NCI-H2196 treated with DMSO at 0.1 percent for 48 hours (cell line): Measurements from ENCODE around the gene KLK15.
"Not testable (repeated sequence)": the region's sequence is repeated elsewhere in the genome, so short reads cannot be mapped to it uniquely, and the experiment has no call there.

ENCODE experiments used
- DNase-seq: peaks from one replicate; lab custom pipeline; 2025; ENCODE audit not compliant: unreplicated experiment; lab: John Stamatoyannopoulos, UW

The KLK15 gene

DNA sequence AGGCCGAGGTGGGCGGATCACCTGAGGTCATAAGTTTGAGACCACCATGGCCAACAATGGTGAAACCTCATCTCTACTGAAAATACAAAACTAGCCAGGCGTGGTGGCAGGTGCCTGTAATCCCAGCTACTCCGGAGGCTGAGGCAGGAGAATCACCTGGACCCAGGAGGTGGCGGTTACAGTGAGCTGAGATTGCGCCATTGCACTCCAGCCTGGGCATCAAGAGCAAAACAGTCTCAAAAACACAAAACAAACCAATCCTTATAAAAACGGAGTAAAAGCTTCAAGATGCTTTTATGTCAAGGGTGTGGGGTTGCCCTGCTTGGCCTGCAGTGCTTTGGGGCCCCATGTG is 36.0 kb downstream of the KLK15 start:
- DNase-seq, result no peak

DNA sequence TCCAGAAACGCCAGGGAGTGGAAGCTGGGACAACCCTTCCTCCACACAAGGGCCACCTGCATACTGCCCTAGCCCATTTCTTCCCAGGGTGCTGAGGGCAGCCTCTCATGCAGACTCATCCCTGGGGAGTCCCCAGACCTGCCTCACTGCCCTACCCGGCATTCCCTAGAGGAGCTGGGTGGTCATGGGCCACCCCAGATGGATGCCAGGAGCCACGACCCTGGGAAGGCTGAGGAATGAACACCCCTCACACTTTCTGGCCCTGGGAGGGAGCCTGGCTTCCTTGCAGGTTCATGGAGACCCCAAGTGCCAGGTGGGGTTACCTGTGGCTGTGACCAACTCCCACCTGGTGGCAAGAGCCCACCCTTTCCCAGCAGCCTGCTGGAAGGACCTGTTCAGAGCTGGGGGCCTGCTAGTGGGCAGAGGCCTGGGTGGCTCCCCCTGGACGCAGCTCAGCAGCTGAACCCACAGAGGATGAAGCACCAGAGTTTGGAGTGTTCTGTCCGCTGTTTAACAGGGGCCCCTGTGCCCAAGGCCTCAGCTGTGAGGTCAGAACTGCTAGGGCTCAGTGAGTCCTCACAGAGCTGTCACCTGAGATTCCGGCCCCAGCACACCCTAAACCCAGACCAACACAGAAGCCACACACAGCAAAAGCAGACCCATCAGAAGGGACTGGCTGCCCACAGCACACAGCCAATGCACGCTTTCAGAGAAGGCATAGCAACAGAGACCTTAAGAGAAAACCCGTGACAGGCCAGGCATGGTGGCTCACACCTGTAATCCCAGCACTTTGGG is 36.5 kb downstream of the KLK15 start:
- no peak for DNase-seq

DNA sequence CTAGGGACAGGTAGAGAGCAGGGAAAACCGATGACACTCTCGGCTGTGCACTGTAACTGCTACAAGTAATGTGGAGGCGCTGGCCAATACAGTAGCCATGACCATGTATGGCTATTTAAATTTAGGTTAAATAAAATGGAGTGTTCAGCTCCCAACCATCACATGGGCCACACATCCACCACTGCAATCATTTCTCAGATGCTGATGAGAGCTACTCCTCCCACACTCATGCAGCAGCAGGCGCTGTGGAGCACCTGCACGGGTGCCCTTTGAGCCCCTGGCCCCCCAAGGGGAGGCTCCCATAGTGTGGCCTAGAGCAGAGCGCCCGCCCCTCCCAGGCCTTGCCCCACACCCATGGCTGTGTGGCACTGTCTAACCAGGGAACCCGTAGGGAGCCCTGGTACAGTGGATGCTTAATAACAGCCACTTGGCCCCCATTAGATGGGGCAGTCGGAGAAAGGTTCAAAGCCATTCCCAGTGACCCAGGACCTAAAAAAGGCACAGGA is 37.2 kb downstream of the KLK15 start:
- DNase-seq, result no peak

DNA sequence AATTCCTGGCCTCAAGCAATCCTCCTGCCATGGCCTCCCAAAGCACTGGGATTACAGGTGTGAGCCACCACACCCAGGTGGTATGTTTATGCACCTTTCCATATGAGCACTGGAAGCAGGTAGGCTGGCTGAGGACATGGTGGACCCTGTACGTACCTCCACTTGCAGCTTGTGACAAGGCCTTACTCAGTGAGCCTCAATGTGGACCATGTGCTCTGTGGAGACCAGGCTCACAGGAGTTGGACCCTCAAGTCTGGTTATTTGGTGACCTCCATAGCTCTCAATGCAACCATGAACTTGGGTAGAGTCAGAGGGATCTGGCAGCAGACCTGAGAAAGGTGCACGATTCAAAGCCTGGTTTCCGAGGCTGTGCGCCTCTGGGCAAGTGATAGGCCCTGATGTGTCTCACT is 37.7 kb downstream of the KLK15 start:
- DNase-seq, result no peak

DNA sequence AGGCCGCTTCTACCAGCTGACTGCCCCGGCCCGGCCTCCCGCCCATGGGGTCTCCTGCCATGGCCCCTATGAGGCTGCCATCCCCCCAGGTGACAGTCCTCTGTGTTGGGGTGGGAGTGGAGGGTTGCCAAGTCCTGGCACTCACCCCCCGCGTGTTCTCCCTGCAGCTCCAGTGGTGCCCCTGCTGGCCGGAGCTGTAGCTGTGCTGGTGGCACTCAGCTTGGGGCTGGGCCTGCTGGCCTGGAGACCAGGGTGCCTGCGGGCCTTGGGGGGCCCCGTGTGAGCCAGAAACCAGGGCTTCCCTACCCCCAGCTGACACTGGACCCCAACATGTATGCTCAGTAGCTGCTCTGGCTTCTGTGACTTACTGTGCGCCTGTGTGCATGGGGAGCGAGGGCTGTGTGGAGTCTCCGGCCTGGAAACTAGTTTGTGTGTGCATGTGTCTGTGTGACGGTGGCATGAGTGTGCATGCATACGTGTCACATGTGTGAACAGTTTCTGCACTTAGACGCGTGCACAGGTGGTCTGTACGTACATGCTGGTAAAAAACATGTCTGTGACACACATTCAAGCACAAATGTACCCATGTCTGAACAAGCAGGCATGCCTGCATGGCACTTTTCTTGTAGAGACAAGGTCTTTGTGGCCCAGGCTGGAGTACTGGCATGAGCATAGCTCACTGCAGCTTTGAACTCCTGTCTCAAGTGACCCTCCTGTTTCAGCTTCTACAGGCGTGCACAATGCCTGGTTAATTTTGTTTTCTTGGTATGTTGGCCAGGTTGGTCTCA is 38.3 kb downstream of the KLK15 start:
- no peak for DNase-seq

DNA sequence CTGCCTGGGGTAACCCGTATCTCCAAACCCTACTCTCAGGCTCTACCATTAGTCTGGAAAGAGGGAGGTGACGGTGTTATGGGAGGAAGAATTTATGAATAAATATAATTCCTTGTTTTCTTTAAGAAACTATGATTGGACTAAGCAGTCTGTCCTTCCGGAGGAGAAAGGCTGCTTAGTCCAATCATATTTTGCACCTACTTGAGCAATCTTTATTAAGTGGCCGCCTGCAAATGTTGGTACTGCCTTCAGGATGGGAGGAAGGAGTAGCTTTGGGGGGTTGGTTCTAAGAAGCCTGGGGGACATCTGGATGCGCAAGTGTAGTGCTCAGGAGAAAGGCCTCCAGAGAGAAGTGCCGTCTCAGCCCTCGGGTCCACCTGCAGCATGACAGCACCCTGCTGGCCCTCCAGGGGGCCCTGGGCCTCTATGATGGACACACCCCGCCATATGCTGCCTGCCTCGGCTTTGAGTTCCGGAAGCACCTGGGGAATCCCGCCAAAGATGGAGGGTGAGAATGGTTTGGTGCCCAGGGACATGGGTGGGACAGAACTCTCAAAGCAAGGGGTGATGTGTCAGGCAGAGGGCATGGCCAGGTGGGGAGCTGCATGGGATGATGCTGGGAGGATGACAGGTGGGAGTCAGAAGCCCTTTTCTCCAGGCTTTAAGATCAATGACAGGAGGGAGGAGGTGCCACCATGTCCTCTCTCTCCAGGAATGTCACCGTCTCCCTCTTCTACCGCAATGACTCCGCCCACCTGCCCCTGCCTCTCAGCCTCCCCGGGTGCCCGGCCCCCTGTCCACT is 39.1 kb downstream of the KLK15 start:
- no peak for DNase-seq

DNA sequence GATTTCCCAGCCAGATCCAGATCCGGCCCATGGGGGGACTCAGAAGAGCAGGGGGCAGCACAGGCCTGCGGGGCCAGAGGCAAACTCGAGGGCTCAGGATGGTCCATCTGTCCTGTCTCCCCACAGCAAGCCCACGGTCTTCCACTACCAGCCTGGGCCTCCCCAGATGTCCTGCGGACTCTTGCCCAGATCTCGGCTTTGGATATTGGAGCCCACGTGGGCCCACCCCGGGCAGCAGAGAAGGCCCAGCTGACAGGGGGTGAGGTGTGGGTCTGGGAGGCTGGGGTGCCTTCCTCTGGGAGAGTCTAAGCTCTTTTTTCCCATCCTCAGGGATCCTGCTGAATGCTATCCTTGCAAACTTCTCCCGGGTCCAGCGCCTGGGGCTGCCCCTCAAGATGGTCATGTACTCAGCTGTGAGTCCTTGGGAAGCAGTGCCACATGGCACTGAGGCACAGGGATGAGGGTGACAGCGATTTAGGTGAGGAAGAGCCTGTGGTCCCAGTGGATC is 39.8 kb downstream of the KLK15 start:
- no peak for DNase-seq

DNA sequence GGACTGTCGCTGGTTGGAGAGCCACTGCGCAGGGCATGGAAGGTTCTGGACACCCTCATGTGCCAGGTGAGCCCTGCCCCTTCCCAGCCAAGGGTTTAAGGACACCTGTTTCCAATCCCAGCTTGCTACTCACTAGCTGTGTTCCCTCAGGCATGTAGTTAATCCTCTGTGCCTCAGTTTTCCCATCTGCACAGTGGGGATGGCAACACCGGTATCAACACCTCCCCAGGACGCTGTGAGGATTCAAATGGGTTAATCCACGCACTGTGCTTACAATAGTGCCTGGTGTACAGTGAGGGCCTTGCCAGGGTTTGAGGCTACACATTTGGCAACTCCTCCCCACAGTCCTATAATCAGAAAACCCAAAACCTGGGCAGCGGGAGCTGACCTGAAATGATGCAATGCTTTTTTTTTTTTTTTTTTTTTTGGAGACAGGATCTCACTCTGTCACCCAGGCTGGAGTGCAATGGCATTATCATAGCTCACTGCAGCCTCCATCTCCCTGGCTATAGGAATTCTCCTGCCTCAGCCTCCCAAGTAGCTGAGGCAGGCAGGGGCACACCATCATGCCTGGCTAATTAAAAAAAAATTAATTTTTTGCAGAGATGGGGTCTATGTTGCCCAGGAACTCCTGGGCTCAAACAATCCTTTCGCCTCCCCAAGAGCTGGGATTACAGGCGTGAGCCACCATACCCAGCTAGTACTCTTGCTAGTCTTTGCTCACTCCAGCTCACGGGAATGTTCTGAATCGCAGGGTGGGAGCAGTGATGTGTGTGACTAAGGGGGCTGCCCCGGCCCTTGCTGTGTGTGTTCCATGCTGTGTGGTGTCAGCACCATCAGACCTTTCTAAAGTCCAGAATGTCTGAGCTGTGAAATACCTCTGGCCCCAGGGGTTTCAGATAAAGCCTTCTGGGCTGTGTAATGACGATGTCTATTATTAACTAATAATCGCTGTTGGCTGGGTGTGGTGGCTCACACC is 40.8 kb downstream of the KLK15 start:
- no peak for DNase-seq

DNA sequence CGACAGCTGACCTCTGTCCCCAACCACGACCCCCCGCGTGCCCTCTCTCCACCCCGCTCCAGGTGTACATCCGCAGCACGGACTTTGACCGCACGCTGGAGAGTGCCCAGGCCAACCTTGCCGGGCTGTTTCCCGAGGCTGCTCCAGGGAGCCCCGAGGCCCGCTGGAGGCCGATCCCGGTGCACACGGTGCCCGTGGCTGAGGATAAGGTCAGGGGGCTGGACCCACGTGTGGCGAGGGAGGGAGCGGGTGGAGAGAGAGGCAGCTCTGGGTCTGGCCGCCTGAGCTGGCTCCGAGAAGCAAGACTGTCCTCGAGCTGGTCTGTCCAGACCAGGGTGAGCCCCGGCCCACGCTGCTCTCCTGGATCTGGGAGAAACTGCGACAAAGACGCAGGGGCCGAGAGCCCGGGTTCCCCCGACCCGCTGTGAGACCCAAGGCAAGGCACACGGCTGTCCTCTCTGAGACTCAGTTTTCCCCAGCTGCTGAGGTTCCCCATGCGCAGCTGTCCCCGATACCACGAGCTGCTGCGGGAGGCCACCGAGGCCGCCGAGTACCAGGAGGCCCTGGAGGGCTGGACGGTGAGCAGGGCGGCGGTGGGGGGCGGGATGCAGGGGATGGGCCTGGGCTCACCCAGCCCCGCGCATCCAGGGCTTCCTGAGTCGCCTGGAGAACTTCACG is 41.6 kb downstream of the KLK15 start:
- no peak for DNase-seq

DNA sequence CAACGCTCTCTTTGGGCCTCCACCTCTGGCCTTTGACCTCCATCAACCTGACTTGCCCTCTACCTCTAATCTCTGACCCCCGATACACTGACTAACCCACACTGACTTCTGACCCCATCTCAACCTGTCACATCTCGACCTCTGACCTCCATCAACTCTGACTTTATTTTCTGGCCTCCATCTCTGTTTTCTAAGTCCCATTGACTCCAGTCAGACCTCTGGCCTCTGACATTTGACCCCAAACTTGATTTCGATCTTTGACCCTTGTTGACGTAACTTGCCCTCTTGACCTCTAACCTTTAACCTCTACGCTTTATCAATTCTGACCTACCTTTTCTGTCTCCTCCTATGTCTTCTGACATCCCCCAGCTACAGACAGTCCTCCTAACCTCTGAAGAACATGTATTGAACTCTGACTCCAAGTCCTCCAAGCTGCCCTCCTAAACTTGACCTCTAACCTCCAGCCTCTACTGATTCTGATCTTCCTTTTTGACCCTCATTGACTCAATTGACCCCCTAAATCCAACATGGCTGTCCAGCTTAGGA is 42.4 kb downstream of the KLK15 start:
- no peak for DNase-seq

DNA sequence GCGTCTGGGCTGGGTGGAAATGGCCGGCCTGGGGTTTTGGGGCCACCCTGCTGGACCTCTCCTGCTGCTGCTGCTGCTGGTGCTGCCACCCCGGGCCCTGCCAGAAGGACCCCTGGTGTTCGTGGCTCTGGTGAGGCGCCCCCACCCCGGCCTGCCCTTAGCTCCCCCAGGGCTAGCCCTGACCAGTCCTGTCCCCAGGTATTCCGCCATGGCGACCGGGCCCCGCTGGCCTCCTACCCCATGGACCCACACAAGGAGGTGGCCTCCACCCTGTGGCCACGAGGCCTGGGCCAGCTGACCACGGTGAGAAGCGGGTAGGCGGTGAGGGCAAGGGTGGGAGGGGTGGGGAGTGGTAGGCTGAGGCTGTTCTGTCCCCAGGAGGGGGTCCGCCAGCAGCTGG is 43.0 kb downstream of the KLK15 start, which contains the start of gene ACP4:
Gene ACP4 (plus strand): TSS at position 20 of the 400 bp plus-strand sequence. CDS start 0 bp downstream, at position 20.
- no peak for DNase-seq

DNA sequence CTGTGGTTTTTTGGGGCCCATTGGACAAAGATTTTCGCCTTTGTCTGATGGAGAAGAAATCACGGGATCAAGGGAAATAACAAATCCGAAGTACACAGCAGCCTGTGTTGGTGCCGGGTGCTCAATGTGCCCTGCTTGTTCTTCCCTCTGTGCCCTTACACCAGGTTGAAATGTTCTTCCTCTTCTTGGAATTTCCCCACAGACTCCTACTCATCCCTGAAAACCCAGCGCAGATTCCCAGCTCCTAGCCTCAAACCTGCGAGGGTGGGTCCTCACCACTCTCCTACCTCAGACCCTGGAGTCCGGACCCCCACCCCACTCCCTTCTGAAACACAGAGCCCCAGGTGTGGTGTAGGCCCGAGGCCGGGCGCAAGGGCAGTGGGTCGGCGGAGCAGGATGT is 48.0 kb downstream of the KLK15 start:
- no peak for DNase-seq

DNA sequence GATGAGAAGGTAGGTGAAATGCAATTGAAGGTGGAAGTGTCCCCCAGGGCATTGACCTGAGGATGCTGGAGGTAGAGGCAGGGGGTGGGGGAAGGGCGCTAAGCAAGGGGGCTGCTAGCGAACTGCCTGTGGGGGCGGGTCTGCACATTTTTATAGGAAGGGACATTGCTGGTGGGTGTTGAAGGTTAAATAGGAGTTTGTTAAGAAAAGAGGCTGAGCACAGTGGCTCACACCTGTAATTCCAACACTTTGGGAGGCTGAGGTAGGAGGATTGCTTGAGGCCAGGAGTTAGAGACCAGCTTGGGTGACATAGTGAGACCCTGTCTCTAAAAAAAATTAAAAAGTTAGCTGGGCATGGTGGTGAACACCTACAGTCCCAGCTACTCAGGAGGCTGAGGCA is 48.7 kb downstream of the KLK15 start:
- no peak for DNase-seq

DNA sequence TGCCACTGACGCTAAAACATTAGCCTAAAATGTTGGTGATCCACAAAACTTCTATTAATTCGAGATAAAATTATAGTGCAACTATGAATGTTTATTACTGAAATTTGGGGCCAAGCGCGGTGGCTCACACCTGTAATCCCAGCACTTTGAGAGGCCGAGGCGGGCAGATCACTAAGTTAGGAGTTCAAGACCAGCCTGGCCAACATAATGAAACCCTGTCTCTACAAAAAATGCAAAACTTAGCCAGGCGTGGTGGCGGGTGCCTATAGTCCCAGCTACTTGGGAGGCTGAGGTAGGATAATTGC is 49.6 kb downstream of the KLK15 start:
- not testable (repeated sequence) for DNase-seq

DNA sequence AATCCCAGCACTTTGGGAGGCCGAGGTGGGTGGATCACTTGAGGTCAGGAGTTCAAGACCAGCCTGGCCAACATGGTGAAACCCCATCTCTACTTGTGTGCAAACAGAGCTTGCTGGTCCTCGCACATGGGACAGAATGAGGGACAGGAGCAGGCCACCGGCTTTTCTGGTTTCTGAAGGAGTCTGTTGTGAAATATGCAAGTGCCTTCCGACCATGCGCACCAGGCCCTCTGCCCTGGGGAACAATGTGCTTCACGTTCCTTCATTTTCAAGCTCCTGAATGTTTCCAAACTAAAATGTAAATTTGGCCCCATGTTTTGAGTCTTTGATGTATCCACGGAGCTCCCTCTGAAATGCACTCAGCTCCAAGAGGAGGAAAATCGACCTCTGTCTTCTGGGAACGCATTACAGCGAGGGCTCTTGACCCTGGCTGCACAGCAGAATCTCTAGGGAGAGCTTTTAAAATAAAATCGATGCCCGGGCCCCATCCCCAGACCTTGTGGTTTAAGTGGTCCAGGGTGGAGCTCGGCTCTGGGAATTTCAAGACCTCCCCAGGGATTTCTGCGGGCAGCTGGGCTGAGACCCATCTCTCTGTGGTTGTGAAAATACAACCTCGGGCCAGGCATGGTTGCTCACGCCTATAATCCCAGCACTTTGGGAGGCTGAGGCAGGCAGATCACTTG is 52.5 kb downstream of the KLK15 start:
- DNase-seq, result no peak

DNA sequence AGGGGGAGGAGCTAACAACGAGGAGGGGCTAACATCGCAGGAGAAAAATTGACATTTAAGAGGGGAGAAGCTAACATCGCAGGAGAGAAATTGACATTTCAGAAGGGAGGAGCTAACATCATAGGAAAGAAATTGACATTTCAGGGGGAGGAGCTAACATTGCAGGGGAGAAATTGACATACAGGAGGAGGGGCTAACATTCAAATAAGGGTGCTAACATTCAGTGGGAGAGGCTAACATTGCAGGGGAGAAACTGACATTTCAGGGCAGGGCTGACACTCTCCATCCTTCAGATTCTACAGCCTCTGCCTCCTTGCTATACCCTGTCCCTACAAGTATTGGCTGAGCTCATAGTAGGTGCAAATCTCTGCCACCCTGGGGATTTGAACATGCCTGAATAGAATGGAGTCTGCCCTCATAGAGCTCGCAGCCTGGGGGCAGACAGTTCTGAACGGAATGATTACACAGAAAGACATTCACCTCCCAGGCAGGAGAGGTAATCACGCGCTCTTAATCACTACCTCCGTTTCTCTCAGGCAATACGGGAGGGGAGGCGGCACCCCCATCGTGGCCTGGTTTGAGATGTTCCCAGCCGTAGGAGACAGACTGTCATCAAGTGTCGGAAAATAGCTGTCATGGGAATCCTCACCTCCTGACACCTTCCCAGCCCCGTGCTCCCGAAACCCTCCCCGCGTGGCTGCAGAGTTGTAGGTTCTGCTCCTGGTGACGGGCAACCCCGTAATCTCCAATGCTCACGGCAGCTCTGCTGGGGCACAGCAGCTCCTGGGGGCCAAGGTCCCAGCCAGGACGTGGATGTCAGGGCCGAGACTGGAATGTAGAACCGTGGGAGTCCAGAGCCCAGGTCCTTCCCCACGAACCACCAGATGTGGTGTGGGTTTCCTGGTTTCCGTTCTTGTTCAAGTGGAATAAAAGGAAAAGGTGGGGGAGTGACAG is 53.6 kb downstream of the KLK15 start:
- no peak for DNase-seq

DNA sequence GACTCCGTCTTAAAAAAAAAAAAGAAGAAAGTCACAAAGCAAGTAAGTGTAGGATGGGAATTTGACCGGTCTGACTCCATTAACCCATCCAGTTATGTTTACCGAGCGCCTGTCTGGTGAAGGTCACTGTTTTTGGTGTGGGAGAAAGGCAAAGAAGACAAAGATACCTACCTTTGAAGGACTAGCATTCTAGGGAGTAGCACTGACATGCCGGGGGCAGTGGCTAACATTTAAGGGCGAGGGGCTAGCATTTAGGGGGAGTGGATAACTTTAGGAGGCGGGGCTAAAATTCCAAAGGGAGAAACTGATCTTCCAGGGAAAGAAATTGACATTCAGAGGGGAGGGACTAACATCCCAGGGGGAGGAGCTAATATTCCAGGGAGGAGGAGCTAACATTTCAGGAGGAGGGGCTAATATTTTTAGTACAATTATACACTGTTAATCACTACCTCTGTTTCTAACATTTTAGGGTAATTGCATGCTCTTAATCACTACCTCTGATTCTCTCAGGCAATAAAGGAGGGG is 54.4 kb downstream of the KLK15 start:
- DNase-seq, result no peak
